SK-N-SH (cell line): ENCODE data around the gene RNF4. TPM values are rescaled to one million over a fixed set of nuclear protein-coding genes. Genes with fewer than 3 reads are reported as not detected.

Source experiments
- CTCF ChIA-PET: fragments of 300-600, 350-600 bp; formaldehyde crosslinking; extraction: SDS; loops from one replicate; lab custom pipeline; 2021; lab: Yijun Ruan, JAX
- POLR2A ChIA-PET: fragments of 350-600 bp; sonication (Branson Sonifier 250); formaldehyde crosslinking; extraction: SDS; loops from one replicate; lab custom pipeline; 2020; ENCODE audit warnings: antibody characterized with exemption, inconsistent platforms; lab: Yijun Ruan, JAX
- DNase-seq: peaks from one replicate; pipeline ENCODE4 v3.0.0; 2012
- H2AFZ ChIP-seq: fragments of 200-600 bp; sonication (generic); 2 replicates; pipeline ENCODE4 v1.8.1; 2016; ENCODE audit warnings: antibody characterized with exemption, mild to moderate bottlenecking, low read depth
- H3F3A ChIP-seq: fragments of 200-600 bp; sonication (generic); replicated peaks from 2 replicates; pipeline ENCODE3; 2016; ENCODE audit warnings: antibody characterized with exemption, mild to moderate bottlenecking; ENCODE audit not compliant: insufficient read depth
- H3K27ac ChIP-seq, 2 experiments: fragments of 200-500 bp in 1 of 2; fragments of 200-600 bp in 1 of 2; sonication (Bioruptor generic) in 1 of 2; sonication (generic), shearing (Covaris generic) in 1 of 2; 2 replicates each; pipeline versions ENCODE4 v1.5.1 to v1.6.1; 2014 to 2016; ENCODE audit warnings: low read depth in 2 of 2, inconsistent platforms in 1 of 2, low read length in 1 of 2, mild to moderate bottlenecking in 1 of 2, mixed read lengths in 1 of 2
- H3K27me3 ChIP-seq: fragments of 200-600 bp; sonication (generic), shearing (Covaris generic); 2 replicates; pipeline ENCODE4 v1.6.1; 2016; ENCODE audit warnings: mixed run types; ENCODE audit not compliant: insufficient read depth
- H3K36me3 ChIP-seq, 2 experiments: fragments of 200-500 bp in 1 of 2; fragments of 200-600 bp in 1 of 2; sonication (Bioruptor generic) in 1 of 2; sonication (generic) in 1 of 2; replicated peaks in 1 of 2; 2 replicates each; pipeline versions ENCODE3 to v1.5.1; 2014 to 2016; ENCODE audit warnings: low read length in 1 of 2, mild to moderate bottlenecking in 1 of 2; ENCODE audit not compliant: insufficient read depth in 2 of 2, control insufficient read depth in 1 of 2
- H3K4me1 ChIP-seq, 2 experiments: fragments of 200-500 bp in 1 of 2; fragments of 200-600 bp in 1 of 2; sonication (Bioruptor generic) in 1 of 2; sonication (generic), shearing (Covaris generic) in 1 of 2; 2 replicates each; pipeline versions ENCODE4 v1.5.1 to v1.6.1; 2014 to 2016; ENCODE audit warnings: low read depth in 1 of 2, low read length in 1 of 2, mixed run types in 1 of 2; ENCODE audit not compliant: insufficient read depth in 2 of 2, control insufficient read depth in 1 of 2
- H3K4me2 ChIP-seq: fragments of 200-600 bp; sonication (generic), shearing (Covaris generic); 2 replicates; pipeline ENCODE4 v1.6.1; 2017; ENCODE audit warnings: mixed run types
- H3K4me3 ChIP-seq, 2 experiments: fragments of 200-500 bp in 1 of 2; fragments of 200-600 bp in 1 of 2; sonication (Bioruptor generic) in 1 of 2; sonication (generic), shearing (Covaris generic) in 1 of 2; 2 replicates each; pipeline versions ENCODE4 v1.5.1 to v1.8.1; 2014 to 2016; ENCODE audit warnings: low read depth in 2 of 2, inconsistent platforms in 1 of 2, low read length in 1 of 2, mild to moderate bottlenecking in 1 of 2, mixed read lengths in 1 of 2, moderate library complexity in 1 of 2
- H3K79me2 ChIP-seq: fragments of 200-600 bp; sonication (generic); 2 replicates; pipeline ENCODE4 v1.8.1; 2017; ENCODE audit warnings: mild to moderate bottlenecking; ENCODE audit not compliant: insufficient read depth
- H3K9ac ChIP-seq: fragments of 200-600 bp; sonication (generic); 2 replicates; pipeline ENCODE4 v1.6.1; 2017; ENCODE audit warnings: mixed run types
- H3K9me2 ChIP-seq: fragments of 200-600 bp; sonication (generic); 2 replicates; pipeline ENCODE4 v1.6.1; 2017; ENCODE audit warnings: mixed run types
- H3K9me3 ChIP-seq: fragments of 200-600 bp; sonication (generic); 2 replicates; pipeline ENCODE4 v1.6.1; 2017; ENCODE audit warnings: mixed run types, mild to moderate bottlenecking, moderate library complexity
- H4K20me1 ChIP-seq: fragments of 200-600 bp; sonication (generic); 2 replicates; pipeline ENCODE4 v1.6.1; 2017; ENCODE audit warnings: mild to moderate bottlenecking, mixed run types; ENCODE audit not compliant: insufficient read depth
- CHD2 ChIP-seq: fragments of 150-350 bp; IDR thresholded peaks from 2 replicates; pipeline ENCODE4 v1.6.1; 2018; ENCODE audit warnings: low read length; ENCODE audit not compliant: partially characterized antibody
- FOSL2 ChIP-seq: IDR thresholded peaks from 2 replicates; pipeline ENCODE4 v1.4.0; 2012; ENCODE audit warnings: low read depth, mild to moderate bottlenecking, moderate library complexity, borderline replicate concordance
- JUND ChIP-seq: IDR thresholded peaks from 2 replicates; pipeline ENCODE4 v1.4.0; 2012
- MXI1 ChIP-seq: IDR thresholded peaks from 2 replicates; pipeline ENCODE4 v1.6.1; 2012; ENCODE audit warnings: mild to moderate bottlenecking, low read depth, low read length, improper control_type of control experiment
- PBX3 ChIP-seq: IDR thresholded peaks from 2 replicates; pipeline ENCODE4; 2012
- POLR2AphosphoS5 ChIP-seq: IDR thresholded peaks from 2 replicates; pipeline ENCODE4 v1.6.1; 2012; ENCODE audit warnings: low read depth, low read length
- RAD21 ChIP-seq: IDR thresholded peaks from 2 replicates; pipeline ENCODE4 v1.6.1; 2012; ENCODE audit warnings: mild to moderate bottlenecking, low read length
- RCOR1 ChIP-seq: fragments of 150-350 bp; IDR thresholded peaks from 2 replicates; pipeline ENCODE4 v1.6.1; 2017; ENCODE audit warnings: antibody characterized with exemption, low read length
- REST ChIP-seq: IDR thresholded peaks from 2 replicates; pipeline ENCODE4 v1.6.1; 2012; ENCODE audit warnings: mild to moderate bottlenecking, low read depth, low read length, moderate library complexity
- SIN3A ChIP-seq: IDR thresholded peaks from 2 replicates; pipeline ENCODE4 v1.6.1; 2012; ENCODE audit warnings: low read depth, mild to moderate bottlenecking, low read length, moderate library complexity, borderline replicate concordance
- TEAD4 ChIP-seq: IDR thresholded peaks from 2 replicates; pipeline ENCODE4 v1.4.0; 2012; ENCODE audit warnings: mild to moderate bottlenecking, borderline replicate concordance; ENCODE audit not compliant: insufficient read depth
- ZBTB33 ChIP-seq: IDR thresholded peaks from 2 replicates; pipeline ENCODE4 v1.4.0; 2012; ENCODE audit warnings: low read depth, borderline replicate concordance
- WGBS: methylation state at CpG from one replicate; pipeline ENCODE4 v1.1.6; 2017; ENCODE audit warnings: low lambda C conversion rate; 5-methylcytosine and 5-hydroxymethylcytosine counted together
- polyA plus RNA-seq, 3 experiments: library from polyadenylated mRNA; depleted of rRNA; stranded (reverse); fragments of >200 nt; gene quantifications; 2 replicates each; pipeline ENCODE4 v1.2.3, GENCODE V29; 2012

RNF4 gene
- polyA plus RNA-seq, 1 of the 3 experiments (the other 2 are of a cell fraction), result 60.7 TPM

- no peaks in the 10 kb centered on the region for H3K9me2 ChIP-seq
- peaks cover 4% of the 10 kb centered on the region; the same call in 1 of the 2 replicates for H3K79me2 ChIP-seq
- no peaks in the 10 kb centered on the region for H3K9me3 ChIP-seq
- no peak overlapping the region for H2AFZ ChIP-seq
- TF ChIP-seq POLR2AphosphoS5, result no peak
- no peak for TF ChIP-seq REST
- no peak for TF ChIP-seq RCOR1
- no peak for TF ChIP-seq TEAD4
- TF ChIP-seq MXI1, result no peak
- TF ChIP-seq SIN3A, result no peak
- no peak for TF ChIP-seq RAD21
- TF ChIP-seq JUND, result no peak
- TF ChIP-seq FOSL2, result no peak
- TF ChIP-seq ZBTB33, result no peak
- TF ChIP-seq CHD2, result no peak
- no peak for TF ChIP-seq PBX3
- CTCF ChIA-PET, result interaction anchor here (1.0 to 2.0 kb wide), 5 partner anchors 40 to 241 kb away, joined by 3 to 8 read pairs (median 6); no protein-coding TSS in a partner anchor
- no peak for DNase-seq
- no peak overlapping the region for H3K4me3 ChIP-seq
- H3K36me3 ChIP-seq, result no peaks in the 10 kb centered on the region
- H3K27ac ChIP-seq, result no peak overlapping the region
- 85% methylated on average over 13 of the region's 15 CpGs for WGBS
- no peaks in the 10 kb centered on the region for H4K20me1 ChIP-seq
- no peak overlapping the region for H3K4me2 ChIP-seq
- no peak overlapping the region for H3K9ac ChIP-seq
- H3K4me1 ChIP-seq, result peaks cover 0 to 14% of the 10 kb centered on the region in 2 experiments; a peak in 1 of 4 replicates
- no peaks in the 10 kb centered on the region for H3K27me3 ChIP-seq
- POLR2A ChIA-PET, result interaction anchor here (1.3 kb wide), 1 partner anchor 10 kb away, joined by 3 read pairs; no protein-coding TSS in a partner anchor
- peaks cover 4% of the 10 kb centered on the region for H3F3A ChIP-seq
Observed at GRCh38 chr4:2461246-2461960, 7.5 kb upstream of the RNF4 start.
